GM18511 (cell line): Measurements from ENCODE around the gene SRGAP3.

Experiments used
- ATAC-seq: cut with Tn5 transposase; IDR thresholded peaks from one replicate; pipeline ENCODE4 v1.9.1; 2021; ENCODE audit warnings: mild to moderate bottlenecking, moderate library complexity; ENCODE audit not compliant: unreplicated experiment

The SRGAP3 gene

GRCh38 chr3:9151240-9151639 lies 98.2 kb downstream of the SRGAP3 start:
- ATAC-seq, result no peak

- no peak for ATAC-seq
These were observed 99.9 kb downstream of the SRGAP3 start for GRCh38 chr3:9149566-9149965.

- ATAC-seq, result no peak
These were observed 101.6 kb downstream of the SRGAP3 start for GRCh38 chr3:9147896-9148266.

- ATAC-seq, result peak; percentile 84
These were observed 102.1 kb downstream of the SRGAP3 start for GRCh38 chr3:9147215-9147895.

GRCh38 chr3:9146367-9147071 lies 102.9 kb downstream of the SRGAP3 start:
- ATAC-seq, result peak; percentile 71

- no peak for ATAC-seq
These were observed 106.3 kb downstream of the SRGAP3 start for GRCh38 chr3:9143184-9143583.

- no peak for ATAC-seq
These were observed 107.1 kb downstream of the SRGAP3 start for GRCh38 chr3:9142362-9142761.

- no peak for ATAC-seq
These were observed 107.5 kb downstream of the SRGAP3 start for GRCh38 chr3:9141928-9142289.

GRCh38 chr3:9139366-9139765 lies 110.1 kb downstream of the SRGAP3 start:
- no peak for ATAC-seq

- no peak for ATAC-seq
These were observed 111.8 kb downstream of the SRGAP3 start for GRCh38 chr3:9137676-9138075.

- no peak for ATAC-seq
These were observed 112.5 kb downstream of the SRGAP3 start for GRCh38 chr3:9136746-9137465.

GRCh38 chr3:9135930-9136525 lies 113.4 kb downstream of the SRGAP3 start:
- no peak for ATAC-seq

GRCh38 chr3:9135526-9135925 lies 113.9 kb downstream of the SRGAP3 start:
- ATAC-seq, result no peak

GRCh38 chr3:9133656-9134055 lies 115.8 kb downstream of the SRGAP3 start:
- ATAC-seq, result no peak

GRCh38 chr3:9130345-9131305 lies 118.8 kb downstream of the SRGAP3 start:
- ATAC-seq, result no peak

- ATAC-seq, result no peak
These were observed 120.1 kb downstream of the SRGAP3 start for GRCh38 chr3:9129365-9129764.

GRCh38 chr3:9125278-9125951 lies 124.0 kb downstream of the SRGAP3 start:
- ATAC-seq, result no peak

GRCh38 chr3:9124730-9125129 lies 124.7 kb downstream of the SRGAP3 start:
- ATAC-seq, result no peak

- ATAC-seq, result no peak
These were observed 125.6 kb downstream of the SRGAP3 start for GRCh38 chr3:9123840-9124239.
